NOMO-1 (cell line): ENCODE measurements around the gene ZNF583.

ENCODE experiments used
- DNase-seq, 2 experiments: peaks; one replicate each; lab custom pipeline; 2025; ENCODE audit not compliant: unreplicated experiment in 2 of 2; lab: John Stamatoyannopoulos, UW

ZNF583 gene

GRCh38 chr19:56403764-56404704 is at the start of gene ZNF583:
TSS of gene ZNF583 (plus strand) at chr19:56404332. CDS start at chr19:56407115, 2,783 bp downstream.
- peak; percentile 82 to 85 for DNase-seq

GRCh38 chr19:56355517-56355916 is 48.6 kb upstream of the ZNF583 start:
- DNase-seq, result no peak

GRCh38 chr19:56356944-56357343 is 47.2 kb upstream of the ZNF583 start:
- DNase-seq, result no peak

- no peak for DNase-seq
These were observed 43.3 kb upstream of the ZNF583 start for GRCh38 chr19:56360841-56361240.

DNA sequence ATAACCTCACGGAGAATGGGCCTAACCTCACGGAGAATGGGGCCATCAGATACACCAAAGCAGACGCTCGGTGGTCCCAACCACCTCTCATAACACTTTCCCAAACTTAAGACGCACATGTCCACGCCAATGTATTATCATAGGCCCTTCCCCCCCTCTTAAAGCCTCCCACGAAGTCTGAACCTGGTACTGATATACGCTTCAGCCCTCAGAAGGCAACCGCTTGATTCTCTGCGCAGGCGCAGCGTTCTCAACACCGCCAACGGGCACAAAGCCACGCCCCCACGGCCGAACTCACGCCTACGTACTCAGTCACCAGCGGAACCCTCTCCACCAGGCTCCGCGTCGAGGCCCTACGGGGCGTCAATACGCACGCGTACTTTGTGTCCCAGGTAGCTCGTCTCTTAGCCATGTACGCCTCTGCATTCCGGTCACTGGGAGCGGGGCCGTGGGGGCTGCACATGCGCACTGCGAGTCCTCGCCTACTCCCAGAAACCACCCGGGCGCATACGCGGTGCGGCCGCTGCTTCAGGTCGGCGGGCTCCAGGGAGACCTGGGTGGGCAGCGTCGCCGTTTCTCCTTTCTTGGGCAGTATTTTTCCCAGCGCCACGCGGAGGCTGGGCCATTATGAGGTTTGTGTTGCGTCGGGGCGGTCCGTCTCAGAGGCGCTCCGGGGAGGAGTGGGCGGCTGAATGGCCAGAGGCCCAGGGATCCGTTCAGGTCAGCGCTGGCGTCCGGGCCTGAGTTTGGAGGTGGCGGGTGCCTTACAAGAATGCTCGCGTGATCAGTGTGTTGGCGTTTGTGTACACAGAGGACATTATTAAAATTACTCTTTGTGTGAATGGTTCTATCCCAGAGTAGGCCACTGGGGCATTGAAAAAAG is 36.1 kb upstream of the ZNF583 start:
- DNase-seq, result no peak

DNA sequence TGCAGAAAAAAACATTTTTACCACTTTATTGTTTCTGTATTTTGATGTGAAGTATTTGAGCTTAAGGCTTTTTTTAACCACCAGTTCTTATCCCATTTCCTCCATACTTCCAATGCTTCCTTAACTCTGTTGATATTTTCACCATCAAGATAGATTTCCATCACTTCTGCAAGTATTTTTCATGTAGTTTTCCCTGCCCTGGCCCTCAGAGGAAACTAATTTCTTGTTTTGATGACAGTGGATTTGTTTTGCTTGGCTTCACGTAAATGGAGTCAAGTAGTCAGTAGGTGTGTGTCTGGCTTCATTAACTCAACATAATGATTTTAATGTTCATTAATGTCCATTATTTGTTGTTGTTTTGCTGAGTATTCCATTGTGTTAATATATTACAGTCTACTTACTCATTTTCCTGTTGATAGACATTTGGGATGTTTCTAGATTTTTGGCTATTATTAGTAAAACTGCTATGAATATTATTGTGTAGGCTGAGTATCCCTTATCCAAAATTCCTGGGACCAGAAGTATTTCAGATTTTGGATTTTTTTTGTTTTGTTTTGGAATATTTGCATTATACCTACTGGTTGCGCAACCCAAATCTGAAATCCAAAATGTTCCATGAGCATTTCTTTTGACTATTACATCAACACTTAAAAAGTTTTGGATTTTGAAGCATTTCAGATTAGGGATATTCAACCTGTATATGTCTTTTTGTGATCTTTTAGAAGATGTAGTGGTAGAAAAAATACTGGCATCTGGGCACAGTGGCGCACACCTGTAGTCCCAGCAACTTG is 34.1 kb upstream of the ZNF583 start:
- no peak for DNase-seq

GRCh38 chr19:56372281-56372680 is 31.9 kb upstream of the ZNF583 start:
- DNase-seq, result no peak

GRCh38 chr19:56377105-56377924 is 26.8 kb upstream of the ZNF583 start:
- no peak for DNase-seq

DNA sequence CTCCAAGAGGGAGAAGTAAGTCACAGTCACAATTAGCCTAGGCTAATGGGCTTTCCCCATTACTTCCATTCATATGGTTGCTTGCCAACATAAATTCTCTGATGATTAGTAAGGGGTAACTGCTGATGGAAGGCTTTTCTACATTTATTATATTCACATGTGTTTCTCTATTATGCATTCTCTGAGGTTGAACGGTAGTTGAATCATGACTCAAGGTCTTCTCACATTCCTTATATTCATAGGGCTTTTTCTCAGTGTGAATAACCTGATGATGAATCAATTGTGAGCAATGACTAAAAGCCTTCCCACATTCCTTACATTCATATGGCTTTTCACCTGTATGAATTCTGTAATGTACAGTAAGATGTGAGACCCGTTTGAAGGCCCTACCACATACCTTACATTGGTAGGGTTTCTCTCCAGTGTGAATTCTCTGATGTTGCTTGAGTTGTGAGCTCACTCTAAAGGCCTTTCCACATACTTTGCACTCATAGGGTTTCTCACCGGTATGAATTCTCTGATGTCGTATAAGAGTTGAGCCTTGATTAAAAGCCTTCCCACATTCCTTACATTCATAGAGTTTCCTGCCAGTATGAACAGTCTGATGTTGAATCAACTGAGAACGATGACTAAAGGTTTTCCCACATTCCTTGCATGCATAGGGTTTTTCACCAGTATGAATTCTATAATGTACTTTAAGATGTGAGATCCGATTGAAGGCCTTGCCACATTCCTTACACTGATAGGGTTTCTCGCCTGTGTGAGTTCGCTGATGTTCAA is 20.1 kb upstream of the ZNF583 start:
- no peak for DNase-seq

DNA sequence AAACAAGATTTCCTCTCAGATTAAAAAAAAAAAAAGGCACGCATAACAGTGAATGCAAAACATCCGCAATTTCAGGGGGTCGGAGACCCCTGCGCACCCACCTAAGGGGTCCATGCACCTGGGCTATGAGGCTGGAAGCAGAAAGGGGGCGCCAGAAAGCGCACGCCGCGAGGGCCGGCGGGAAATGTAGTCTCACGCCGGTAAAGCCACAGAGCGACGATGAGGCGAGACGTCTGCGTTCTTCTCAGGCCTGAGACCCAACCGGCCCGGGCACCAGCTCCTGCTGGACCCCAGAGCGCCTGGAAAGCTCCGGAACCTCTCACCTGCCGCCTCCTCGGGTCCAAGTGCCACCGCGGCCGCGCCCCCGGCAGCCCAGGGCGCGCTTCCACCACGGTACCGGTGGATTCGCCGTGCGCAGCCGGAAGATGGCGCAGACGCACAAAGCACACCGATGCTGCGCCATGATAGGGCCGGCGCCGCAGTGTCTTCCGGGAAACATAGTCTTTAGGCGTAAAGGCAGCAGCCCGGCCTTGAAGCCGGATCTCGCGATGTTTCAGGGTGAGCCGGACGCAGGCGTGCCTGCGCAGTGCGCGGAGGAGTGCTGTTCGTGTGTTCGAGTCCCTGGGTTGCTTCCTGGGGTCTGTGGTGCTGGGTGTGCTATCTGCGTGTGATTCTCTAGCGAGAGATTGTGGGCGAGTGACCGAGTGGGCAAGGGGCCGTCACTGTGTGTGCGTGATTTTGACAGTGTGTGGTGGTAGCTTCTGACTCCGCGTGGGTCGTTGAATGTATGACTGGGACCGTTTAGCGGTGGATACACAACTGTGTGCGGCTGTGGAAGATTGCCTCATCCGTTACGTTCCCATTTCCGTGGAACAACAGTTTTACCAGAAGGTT is 10.8 kb upstream of the ZNF583 start, which contains the start of gene ZNF582:
ZNF582 (minus strand) TSS at position 416 of the 894 bp plus-strand sequence. CDS start 1,782 bp downstream, outside the sequence.
- DNase-seq, result peak; percentile 59 to 86

DNA sequence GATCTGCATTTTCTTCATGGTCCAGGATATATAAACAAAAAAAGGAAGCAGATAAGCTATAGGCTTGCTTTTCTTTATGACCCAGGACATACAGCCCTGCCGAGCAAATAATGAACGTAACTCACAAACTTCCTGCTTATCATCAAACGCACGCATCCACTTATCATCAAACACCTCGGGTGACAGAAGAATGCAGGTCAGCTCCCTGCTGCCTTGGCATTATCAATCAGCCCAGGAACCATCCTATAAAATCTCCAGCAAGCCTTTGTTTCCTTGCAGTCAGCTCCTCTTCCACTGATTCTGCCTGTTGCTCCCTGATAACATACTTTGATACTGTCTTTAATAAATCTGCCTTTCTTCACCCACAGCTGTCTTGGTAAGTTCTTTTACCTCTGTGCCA is 5.3 kb upstream of the ZNF583 start:
- no peak for DNase-seq

DNA sequence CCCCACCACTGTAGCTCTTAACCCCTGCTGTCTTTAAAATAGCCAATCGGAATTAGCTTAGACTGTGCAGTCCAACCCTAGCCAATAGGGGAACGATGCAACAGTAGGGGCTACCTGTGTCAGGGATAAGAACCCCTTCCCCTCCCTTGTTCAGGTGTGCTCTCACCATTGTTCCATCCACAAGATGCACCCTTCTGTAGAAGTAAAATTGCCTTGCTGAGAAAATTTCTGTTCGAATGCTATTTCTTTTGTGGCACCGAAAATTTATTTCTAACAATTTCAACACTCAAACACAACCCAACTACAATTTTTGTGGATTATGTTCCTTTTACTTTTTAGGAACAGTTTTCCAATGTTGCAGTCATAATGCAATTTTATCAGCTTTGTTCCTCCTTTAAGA is 3.6 kb upstream of the ZNF583 start:
- DNase-seq, result no peak

- peak in 1 of 2 experiments; percentile 47 for DNase-seq
These were observed 871 bp upstream of the ZNF583 start for GRCh38 chr19:56403261-56403660.

DNA sequence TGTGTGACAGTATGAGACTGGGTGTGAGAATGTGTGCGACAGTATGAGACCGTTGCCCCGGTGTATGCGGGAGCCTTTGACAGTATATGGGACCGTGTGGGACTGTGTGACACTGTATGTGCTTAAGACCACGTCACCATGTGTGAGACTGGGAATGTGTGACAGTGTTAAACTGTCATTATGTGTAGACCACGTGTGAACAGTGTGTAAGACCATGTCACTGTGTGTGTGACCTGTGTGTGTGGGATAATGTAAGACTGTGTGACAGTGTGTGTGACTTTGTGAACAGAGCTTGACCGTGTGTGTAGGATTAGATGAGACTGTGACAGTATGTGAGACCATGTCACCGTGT is 549 bp downstream of the ZNF583 start:
- DNase-seq, result no peak

DNA sequence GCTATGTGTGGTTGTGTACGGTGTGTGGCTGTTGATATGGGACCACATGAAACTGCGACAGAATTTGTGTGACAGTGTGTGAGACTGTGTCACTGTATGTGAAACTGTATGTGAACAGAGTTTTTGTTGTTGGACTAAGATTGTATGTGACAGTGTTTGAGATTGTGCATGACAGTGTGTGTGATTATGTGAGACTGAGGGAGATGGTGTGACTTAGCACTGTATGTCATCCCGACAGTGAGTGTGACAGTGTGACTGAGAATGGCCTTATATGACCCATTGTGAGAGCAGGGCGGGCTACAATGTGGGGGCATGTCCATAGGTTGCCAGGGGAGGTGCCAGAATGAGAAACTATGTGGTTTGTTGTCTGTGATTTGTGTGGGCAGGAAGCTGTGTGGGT is 930 bp downstream of the ZNF583 start:
- no peak for DNase-seq

DNA sequence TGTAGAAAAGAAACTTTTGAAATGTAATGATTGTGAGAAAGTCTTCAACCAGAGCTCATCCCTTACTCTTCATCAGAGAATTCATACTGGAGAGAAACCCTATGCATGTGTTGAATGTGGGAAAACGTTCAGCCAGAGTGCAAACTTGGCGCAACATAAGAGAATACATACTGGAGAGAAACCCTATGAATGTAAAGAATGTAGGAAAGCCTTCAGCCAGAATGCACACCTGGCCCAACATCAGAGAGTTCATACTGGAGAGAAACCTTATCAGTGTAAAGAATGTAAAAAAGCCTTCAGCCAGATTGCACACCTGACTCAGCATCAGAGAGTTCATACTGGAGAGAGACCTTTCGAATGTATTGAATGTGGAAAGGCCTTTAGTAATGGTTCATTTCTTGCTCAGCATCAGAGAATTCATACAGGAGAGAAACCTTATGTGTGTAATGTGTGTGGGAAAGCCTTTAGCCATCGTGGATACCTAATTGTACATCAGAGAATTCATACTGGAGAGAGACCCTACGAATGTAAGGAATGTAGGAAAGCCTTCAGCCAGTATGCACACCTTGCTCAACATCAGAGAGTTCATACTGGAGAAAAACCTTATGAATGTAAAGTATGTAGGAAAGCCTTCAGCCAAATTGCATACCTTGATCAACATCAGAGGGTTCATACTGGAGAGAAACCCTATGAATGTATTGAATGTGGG is 19.3 kb downstream of the ZNF583 start:
- DNase-seq, result no peak

DNA sequence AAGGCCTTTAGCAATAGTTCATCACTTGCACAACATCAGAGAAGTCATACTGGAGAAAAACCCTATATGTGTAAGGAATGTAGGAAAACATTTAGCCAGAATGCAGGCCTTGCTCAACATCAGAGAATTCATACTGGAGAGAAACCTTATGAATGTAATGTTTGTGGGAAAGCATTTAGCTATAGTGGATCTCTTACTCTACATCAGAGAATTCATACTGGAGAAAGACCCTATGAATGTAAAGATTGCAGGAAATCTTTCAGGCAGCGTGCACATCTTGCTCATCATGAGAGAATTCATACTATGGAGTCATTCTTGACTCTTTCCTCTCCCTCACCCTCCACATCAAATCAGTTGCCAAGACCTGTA is 19.8 kb downstream of the ZNF583 start:
- DNase-seq, result no peak
